MM.1S (cell line): ENCODE data around the gene CSNK1A1.

Experiments used
- DNase-seq: peaks from one replicate; pipeline ENCODE4 v3.0.0-alpha.2; 2015
- H2AFZ ChIP-seq: fragments of 300-600 bp; sonication (generic); 2 replicates; pipeline ENCODE4 v1.6.0; 2016; ENCODE audit warnings: antibody characterized with exemption, low read length
- H3F3A ChIP-seq: fragments of 300-600 bp; sonication (generic); 2 replicates; pipeline ENCODE4 v1.6.1; 2016; ENCODE audit warnings: mild to moderate bottlenecking, antibody characterized with exemption, low read length, moderate library complexity, mixed read lengths; ENCODE audit not compliant: insufficient read depth
- H3K27ac ChIP-seq: fragments of 300-600 bp; sonication (generic); 2 replicates; pipeline ENCODE4 v1.5.1; 2016; ENCODE audit warnings: mild to moderate bottlenecking, low read length
- H3K27me3 ChIP-seq: fragments of 300-600 bp; sonication (generic); replicated peaks from 2 replicates; pipeline ENCODE4 v1.6.0; 2016; ENCODE audit warnings: low read length; ENCODE audit not compliant: insufficient read depth
- H3K36me3 ChIP-seq: fragments of 300-600 bp; sonication (generic); replicated peaks from 2 replicates; pipeline ENCODE4 v1.6.1; 2016; ENCODE audit warnings: mild to moderate bottlenecking, low read length, mixed read lengths; ENCODE audit not compliant: insufficient read depth
- H3K4me1 ChIP-seq: fragments of 300-600 bp; sonication (generic); 2 replicates; pipeline ENCODE4 v1.6.1; 2016; ENCODE audit warnings: low read length, mixed read lengths
- H3K4me2 ChIP-seq: fragments of 300-600 bp; sonication (generic); 2 replicates; pipeline ENCODE4 v1.6.0; 2016; ENCODE audit warnings: low read depth, low read length
- H3K4me3 ChIP-seq: fragments of 300-600 bp; sonication (generic); 2 replicates; pipeline ENCODE4 v1.5.1; 2016; ENCODE audit warnings: low read length, mixed read lengths
- H3K79me2 ChIP-seq: fragments of 300-600 bp; sonication (generic); 2 replicates; pipeline ENCODE4 v1.6.1; 2016; ENCODE audit warnings: mixed run types, low read length, mixed read lengths
- H3K9ac ChIP-seq: fragments of 300-600 bp; sonication (generic); 2 replicates; pipeline ENCODE4 v1.6.1; 2016; ENCODE audit warnings: low read length, mixed read lengths
- H3K9me2 ChIP-seq: fragments of 300-600 bp; sonication (generic); replicated peaks from 2 replicates; pipeline ENCODE4 v1.6.1; 2016; ENCODE audit warnings: mild to moderate bottlenecking, low read length, mixed read lengths; ENCODE audit not compliant: insufficient read depth
- H3K9me3 ChIP-seq: fragments of 300-600 bp; sonication (generic); replicated peaks from 2 replicates; pipeline ENCODE4 v1.6.1; 2016; ENCODE audit warnings: mild to moderate bottlenecking, low read length, mixed read lengths; ENCODE audit not compliant: insufficient read depth
- H4K20me1 ChIP-seq: fragments of 300-600 bp; sonication (generic); 2 replicates; pipeline ENCODE4 v1.6.1; 2016; ENCODE audit warnings: mild to moderate bottlenecking, low read length, moderate library complexity, mixed read lengths; ENCODE audit not compliant: insufficient read depth
- CTCF ChIP-seq: fragments of 300-600 bp; sonication (generic); IDR thresholded peaks from 2 replicates; pipeline ENCODE4 v1.5.1; 2016; ENCODE audit warnings: antibody characterized with exemption, low read length, mixed read lengths
- EZH2 ChIP-seq: fragments of 300-600 bp; sonication (generic); optimal IDR thresholded peaks from 2 replicates; pipeline ENCODE3; 2017; ENCODE audit warnings: low read depth, mild to moderate bottlenecking, antibody characterized with exemption, low read length, mixed read lengths
- EZH2phosphoT487 ChIP-seq: fragments of 300-600 bp; sonication (generic); IDR thresholded peaks from 2 replicates; pipeline ENCODE4 v1.6.1; 2018; ENCODE audit warnings: antibody characterized with exemption, low read length

Gene CSNK1A1

GRCh38 chr5:149452007-149452664, 99.1 kb downstream of the CSNK1A1 start:
- no peak overlapping the region for H3K27ac ChIP-seq
- DNase-seq = no peak

GRCh38 chr5:149450199-149450598, 101.0 kb downstream of the CSNK1A1 start:
- no peaks in the 10 kb centered on the region for H3K27me3 ChIP-seq
- H3K27ac ChIP-seq = no peak overlapping the region
- H4K20me1 ChIP-seq = no peaks in the 10 kb centered on the region
- H3F3A ChIP-seq = no peaks in the 10 kb centered on the region
- no peak overlapping the region for H3K4me3 ChIP-seq
- H3K9me2 ChIP-seq = no peaks in the 10 kb centered on the region
- TF ChIP-seq CTCF = no peak
- TF ChIP-seq EZH2 = no peak
- TF ChIP-seq EZH2phosphoT487 = no peak
- DNase-seq = no peak
- no peaks in the 10 kb centered on the region for H3K79me2 ChIP-seq
- H3K36me3 ChIP-seq = no peaks in the 10 kb centered on the region
- no peaks in the 10 kb centered on the region for H3K9me3 ChIP-seq
- no peak overlapping the region for H3K9ac ChIP-seq
- H3K4me2 ChIP-seq = no peak overlapping the region
- no peak overlapping the region for H2AFZ ChIP-seq
- H3K4me1 ChIP-seq = peaks cover 5% of the 10 kb centered on the region; the same call in 1 of the 2 replicates

More at GRCh38 chr5:149452007-149452664, 99.1 kb downstream of the CSNK1A1 start:
- Histone ChIP-seq H3F3A (no peaks in the 10 kb centered on the region), H3K9ac (no peak overlapping the region), H3K9me3 (no peaks in the 10 kb centered on the region), H3K4me3 (no peak overlapping the region), H3K4me1 (peaks cover 5% of the 10 kb centered on the region; the same call in 1 of the 2 replicates), H3K79me2 (no peaks in the 10 kb centered on the region), H2AFZ (peak overlapping the region; percentile 53; the same call in 1 of the 2 replicates), H3K4me2 (no peak overlapping the region), H3K27me3 (no peaks in the 10 kb centered on the region), H3K36me3 (no peaks in the 10 kb centered on the region), H3K9me2 (no peaks in the 10 kb centered on the region), H4K20me1 (no peaks in the 10 kb centered on the region)
- TF ChIP-seq EZH2 (no peak), EZH2phosphoT487 (no peak), CTCF (no peak)

- no peak for DNase-seq
- H3K79me2 ChIP-seq = no peaks in the 10 kb centered on the region
- no peak for TF ChIP-seq EZH2
- no peak; the same call in 1 of the 2 replicates for TF ChIP-seq CTCF
- no peak for TF ChIP-seq EZH2phosphoT487
- no peaks in the 10 kb centered on the region for H4K20me1 ChIP-seq
- no peaks in the 10 kb centered on the region for H3K27me3 ChIP-seq
- no peaks in the 10 kb centered on the region for H3K9me3 ChIP-seq
- no peak overlapping the region for H3K4me3 ChIP-seq
- H3K9me2 ChIP-seq = no peaks in the 10 kb centered on the region
- H2AFZ ChIP-seq = no peak overlapping the region
- no peak overlapping the region for H3K4me2 ChIP-seq
- H3K4me1 ChIP-seq = peaks cover 5% of the 10 kb centered on the region; the same call in 1 of the 2 replicates
- no peaks in the 10 kb centered on the region for H3F3A ChIP-seq
- H3K9ac ChIP-seq = no peak overlapping the region
- H3K27ac ChIP-seq = no peak overlapping the region
- H3K36me3 ChIP-seq = no peaks in the 10 kb centered on the region
Observed at GRCh38 chr5:149448831-149449714, 102.2 kb downstream of the CSNK1A1 start.
